DOHH2 (cell line): Measurements from ENCODE around the gene TCERG1L.

Source experiments
- EZH2phosphoT487 ChIP-seq: fragments of 200-600 bp; sonication (generic); IDR thresholded peaks from 2 replicates; pipeline ENCODE4 v1.6.1; 2017; ENCODE audit warnings: borderline replicate concordance, mild to moderate bottlenecking, antibody characterized with exemption, low read length, moderate library complexity, mixed read lengths
- TF ChIP-seq, protein P1 (sequence below): fragments of 200-600 bp; sonication (generic); IDR thresholded peaks from one replicate; pipeline ENCODE4 v1.5.1; 2014; ENCODE audit warnings: antibody characterized with exemption, mild to moderate bottlenecking, low read depth, low read length; ENCODE audit not compliant: poor library complexity, severe bottlenecking

DNA sequence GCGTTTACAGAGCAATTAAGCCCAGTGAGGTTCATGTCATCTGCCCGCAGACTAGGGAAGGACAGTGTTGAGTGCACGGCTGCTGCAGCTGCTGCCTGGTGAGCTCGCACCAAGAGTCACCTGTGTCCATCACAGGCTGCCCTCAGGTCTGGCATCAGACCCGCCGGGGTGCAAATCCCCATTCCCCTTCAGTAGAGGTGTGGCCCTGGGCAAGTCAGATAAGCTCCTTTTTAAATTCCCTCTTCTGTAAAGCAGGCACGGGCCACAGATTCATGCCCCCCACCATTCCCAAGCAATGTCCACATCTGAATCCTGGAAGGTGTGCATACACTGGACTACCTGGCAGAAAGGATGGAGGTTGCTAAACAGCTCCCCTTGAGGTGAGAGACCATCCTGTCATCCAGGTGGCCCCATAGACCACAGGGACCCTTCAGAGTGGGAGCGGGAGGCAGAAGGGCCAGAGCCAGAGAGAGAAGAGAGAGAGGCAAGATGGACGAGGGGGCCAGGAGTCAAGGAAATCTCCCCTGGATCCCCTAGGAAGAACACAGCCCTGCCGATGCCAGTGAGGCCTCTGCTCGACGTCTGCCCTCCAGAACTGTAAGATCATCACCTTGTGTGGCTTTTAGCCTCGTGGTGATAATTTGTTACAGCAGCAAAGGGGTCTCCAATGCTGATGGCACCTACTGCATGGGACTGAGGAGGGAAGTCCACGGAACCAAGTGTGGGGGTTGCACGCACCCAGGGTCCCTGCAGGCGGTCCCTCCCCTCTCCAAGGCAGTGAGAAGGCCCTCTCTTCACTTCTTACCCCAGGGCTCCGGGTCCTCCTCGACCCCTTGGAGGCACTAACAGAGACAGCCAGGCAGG lies 168.8 kb downstream of the TCERG1L start:
- TF ChIP-seq, protein P1, sequence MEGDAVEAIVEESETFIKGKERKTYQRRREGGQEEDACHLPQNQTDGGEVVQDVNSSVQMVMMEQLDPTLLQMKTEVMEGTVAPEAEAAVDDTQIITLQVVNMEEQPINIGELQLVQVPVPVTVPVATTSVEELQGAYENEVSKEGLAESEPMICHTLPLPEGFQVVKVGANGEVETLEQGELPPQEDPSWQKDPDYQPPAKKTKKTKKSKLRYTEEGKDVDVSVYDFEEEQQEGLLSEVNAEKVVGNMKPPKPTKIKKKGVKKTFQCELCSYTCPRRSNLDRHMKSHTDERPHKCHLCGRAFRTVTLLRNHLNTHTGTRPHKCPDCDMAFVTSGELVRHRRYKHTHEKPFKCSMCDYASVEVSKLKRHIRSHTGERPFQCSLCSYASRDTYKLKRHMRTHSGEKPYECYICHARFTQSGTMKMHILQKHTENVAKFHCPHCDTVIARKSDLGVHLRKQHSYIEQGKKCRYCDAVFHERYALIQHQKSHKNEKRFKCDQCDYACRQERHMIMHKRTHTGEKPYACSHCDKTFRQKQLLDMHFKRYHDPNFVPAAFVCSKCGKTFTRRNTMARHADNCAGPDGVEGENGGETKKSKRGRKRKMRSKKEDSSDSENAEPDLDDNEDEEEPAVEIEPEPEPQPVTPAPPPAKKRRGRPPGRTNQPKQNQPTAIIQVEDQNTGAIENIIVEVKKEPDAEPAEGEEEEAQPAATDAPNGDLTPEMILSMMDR, result no peak
- no peak for TF ChIP-seq EZH2phosphoT487
